Right lobe of liver (tissue), 6 donors: ENCODE data around the gene RAP2C. TPM values are rescaled to one million over a fixed set of nuclear protein-coding genes. Genes with fewer than 3 reads are reported as not detected.

Experiments
- ATAC-seq, 4 donors: fragments of 200-7000 bp; cut with Tn5 transposase; one replicate each; pipeline ENCODE4 v1.9.1; 2020; ENCODE audit warnings: mild to moderate bottlenecking in 4 of 4, moderate library complexity in 4 of 4
- DNase-seq, 3 donors: peaks; one replicate each; pipeline ENCODE4 v3.0.0-alpha.2; 2020
- H3K27ac ChIP-seq, 3 donors: fragments of 200-600 bp; one replicate each; pipeline ENCODE4 v1.8.0; 2022
- H3K27me3 ChIP-seq, 2 donors: fragments of 200-600 bp; one replicate each; pipeline ENCODE4 v1.8.0; 2022
- H3K36me3 ChIP-seq, 4 donors: fragments of 200-600 bp; sonication (generic) in 1 of 4; one replicate each; pipeline versions ENCODE4 v1.5.1 to v1.8.0; 2017 to 2022; ENCODE audit warnings: control low read depth in 1 of 4
- H3K4me1 ChIP-seq, 4 donors: fragments of 200-600 bp; sonication (generic) in 1 of 4; one replicate each; pipeline versions ENCODE4 v1.5.1 to v1.8.0; 2017 to 2022; ENCODE audit warnings: control low read depth in 1 of 4
- H3K4me3 ChIP-seq, 3 donors: fragments of 200-600 bp; one replicate each; pipeline ENCODE4 v1.8.0; 2022
- H3K9me3 ChIP-seq, 4 donors: fragments of 200-600 bp; sonication (generic) in 1 of 4; one replicate each; pipeline versions ENCODE4 v1.5.1 to v1.8.0; 2017 to 2022; ENCODE audit warnings: control low read depth in 1 of 4
- POLR2A ChIP-seq: fragments of 450-650 bp; IDR thresholded peaks from one replicate; pipeline ENCODE4 v1.6.1; 2017; ENCODE audit warnings: antibody characterized with exemption, mild to moderate bottlenecking
- WGBS: methylation state at CpG from one replicate; pipeline ENCODE4 v1.1.6; 2018; ENCODE audit warnings: low coverage, low lambda C conversion rate; ENCODE audit not compliant: insufficient coverage; ENCODE audit errors: missing lambda C conversion rate; 5-methylcytosine and 5-hydroxymethylcytosine counted together
- intact Hi-C, 2 donors: fragments of 100-400 bp; cut with DNase I; formaldehyde crosslinking; loops; one replicate each; pipeline versions ENCODE4 v1.11.2 to v1.14.1; 2022
- total RNA-seq, 6 experiments: library from RNA; depleted of rRNA in 2 of 6; stranded (reverse); fragments of >200 nt in 2 of 6; fragmentation: NEBNext Ultra II Directional in 3 of 6; extraction: Animal tissue kit (Norgen Biotek cat#: 25700) in 3 of 6; gene quantifications; one replicate each; pipeline versions ENCODE4 v1.1.0 to v1.2.4, GENCODE V29; 2016 to 2023
- TF ChIP-seq, protein P1 (sequence below), 4 donors: fragments of 200-600 bp in 3 of 4; fragments of 450-650 bp in 1 of 4; IDR thresholded peaks; one replicate each; pipeline versions ENCODE4 v1.5.1 to v1.8.0; 2016 to 2022; ENCODE audit warnings: antibody characterized with exemption in 4 of 4, mild to moderate bottlenecking in 2 of 4
- donor health status: DM: no; HTN: yes; CAD: no.
- donor health status: DM: no; HTN: no; CAD: no.
- donor health status: DM: no; HTN: no; CAD: no.
- donor health status: DM: no; HTN: yes; CAD: no.
- donor health status: DM: no; HTN: yes; CAD: no.

Gene RAP2C
- total RNA-seq, 6 experiments from 2014 or later: 18.9 to 26.6 (median 25.1) TPM

DNA sequence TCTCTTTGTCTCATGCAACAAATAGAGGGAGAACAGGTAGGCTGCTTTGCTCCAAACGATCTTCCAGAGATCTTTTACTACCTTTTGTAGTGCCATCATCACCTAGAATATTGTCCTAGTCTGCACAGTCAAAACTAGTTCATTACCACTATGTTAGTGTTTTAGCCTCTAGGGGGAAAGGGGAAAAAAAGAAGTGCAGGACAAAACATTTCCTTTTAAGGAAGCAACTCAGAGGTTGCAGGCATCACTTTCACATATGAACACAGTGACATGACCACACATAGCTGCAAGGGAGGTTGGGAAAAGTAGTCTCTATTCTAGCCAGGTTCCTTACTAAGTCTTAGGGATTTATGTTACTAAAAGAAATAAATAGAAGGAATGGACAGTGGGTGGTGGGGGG, 39.3 kb upstream of the RAP2C start:
- WGBS: 50% methylated on average over 1 of the region's 1 CpG
- no peaks in the 10 kb centered on the region for H3K4me1 ChIP-seq
- TF ChIP-seq, protein P1, sequence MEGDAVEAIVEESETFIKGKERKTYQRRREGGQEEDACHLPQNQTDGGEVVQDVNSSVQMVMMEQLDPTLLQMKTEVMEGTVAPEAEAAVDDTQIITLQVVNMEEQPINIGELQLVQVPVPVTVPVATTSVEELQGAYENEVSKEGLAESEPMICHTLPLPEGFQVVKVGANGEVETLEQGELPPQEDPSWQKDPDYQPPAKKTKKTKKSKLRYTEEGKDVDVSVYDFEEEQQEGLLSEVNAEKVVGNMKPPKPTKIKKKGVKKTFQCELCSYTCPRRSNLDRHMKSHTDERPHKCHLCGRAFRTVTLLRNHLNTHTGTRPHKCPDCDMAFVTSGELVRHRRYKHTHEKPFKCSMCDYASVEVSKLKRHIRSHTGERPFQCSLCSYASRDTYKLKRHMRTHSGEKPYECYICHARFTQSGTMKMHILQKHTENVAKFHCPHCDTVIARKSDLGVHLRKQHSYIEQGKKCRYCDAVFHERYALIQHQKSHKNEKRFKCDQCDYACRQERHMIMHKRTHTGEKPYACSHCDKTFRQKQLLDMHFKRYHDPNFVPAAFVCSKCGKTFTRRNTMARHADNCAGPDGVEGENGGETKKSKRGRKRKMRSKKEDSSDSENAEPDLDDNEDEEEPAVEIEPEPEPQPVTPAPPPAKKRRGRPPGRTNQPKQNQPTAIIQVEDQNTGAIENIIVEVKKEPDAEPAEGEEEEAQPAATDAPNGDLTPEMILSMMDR (IDR thresholded peaks at IDR 0.05): no peak
- no peak for TF ChIP-seq POLR2A
- H3K9me3 ChIP-seq: no peaks in the 10 kb centered on the region
- H3K27me3 ChIP-seq: no peaks in the 10 kb centered on the region
- H3K4me3 ChIP-seq: no peak overlapping the region
- no peak overlapping the region for H3K27ac ChIP-seq
- intact Hi-C loops: no loop called here
- ATAC-seq: no peak
- H3K36me3 ChIP-seq: no peaks in the 10 kb centered on the region
- DNase-seq: no peak

DNA sequence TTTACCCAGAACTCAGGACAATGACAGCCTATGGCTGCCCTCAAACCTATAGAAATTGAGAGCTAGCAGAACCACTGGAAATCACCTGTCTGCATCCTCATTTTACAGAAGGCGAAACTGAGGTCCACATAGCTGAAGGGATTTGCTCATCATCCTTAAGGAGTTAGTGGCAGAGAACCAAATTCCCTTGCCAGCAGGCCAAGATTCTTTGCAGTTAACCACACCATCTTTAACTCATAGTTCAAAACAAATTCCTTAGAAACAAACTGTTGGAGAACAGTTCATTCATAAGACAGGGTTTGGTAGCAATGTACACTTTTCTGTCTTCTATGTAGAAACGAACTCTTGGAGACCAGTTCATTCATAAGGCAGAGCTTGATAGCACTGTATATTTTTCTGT, 37.9 kb upstream of the RAP2C start:
- no peaks in the 10 kb centered on the region for H3K27me3 ChIP-seq

DNA sequence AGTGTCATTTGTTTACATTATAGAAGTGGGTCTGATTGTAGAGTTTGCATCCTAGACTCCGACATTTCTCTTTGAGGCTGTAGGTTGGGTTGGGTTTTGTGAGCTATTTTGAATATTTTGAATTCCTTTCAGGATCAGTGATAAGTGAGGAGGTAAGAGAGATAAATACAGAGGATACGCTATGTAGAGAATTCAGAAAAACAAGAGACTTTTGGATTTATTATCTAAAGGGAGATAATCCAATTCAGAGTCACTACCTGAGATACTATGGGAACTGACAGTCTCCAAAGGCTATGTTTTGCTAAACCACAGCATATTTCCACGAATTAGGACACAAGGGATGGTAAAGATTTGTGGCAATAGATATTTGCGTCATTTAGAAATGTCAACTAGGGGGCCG, 16.9 kb upstream of the RAP2C start:
- H3K4me3 ChIP-seq: no peak overlapping the region
- ATAC-seq (no peak), DNase-seq (no peak)
- no peak overlapping the region for H3K27ac ChIP-seq
- WGBS: 84% methylated on average over 5 of the region's 5 CpGs
- H3K4me1 ChIP-seq: no peaks in the 10 kb centered on the region
- H3K36me3 ChIP-seq: no peaks in the 10 kb centered on the region
- peaks cover 0 to 3% of the 10 kb centered on the region in 2 donors for H3K27me3 ChIP-seq
- no peak for TF ChIP-seq POLR2A
- TF ChIP-seq, protein P1 (IDR thresholded peaks at IDR 0.05): no peak
- intact Hi-C loops: no loop called here
- H3K9me3 ChIP-seq: no peaks in the 10 kb centered on the region

More for the DNA sequence above, 37.9 kb upstream of the RAP2C start:
- H3K4me3 ChIP-seq: no peak overlapping the region
- no peaks in the 10 kb centered on the region for H3K36me3 ChIP-seq
- intact Hi-C loops: no loop called here
- no peaks in the 10 kb centered on the region for H3K4me1 ChIP-seq
- DNase-seq (no peak), ATAC-seq (no peak)
- H3K9me3 ChIP-seq: no peaks in the 10 kb centered on the region
- no peak overlapping the region for H3K27ac ChIP-seq
- 48% methylated on average over 2 of the region's 2 CpGs for WGBS
- no peak for TF ChIP-seq POLR2A
- TF ChIP-seq, protein P1 (IDR thresholded peaks at IDR 0.05): no peak

DNA sequence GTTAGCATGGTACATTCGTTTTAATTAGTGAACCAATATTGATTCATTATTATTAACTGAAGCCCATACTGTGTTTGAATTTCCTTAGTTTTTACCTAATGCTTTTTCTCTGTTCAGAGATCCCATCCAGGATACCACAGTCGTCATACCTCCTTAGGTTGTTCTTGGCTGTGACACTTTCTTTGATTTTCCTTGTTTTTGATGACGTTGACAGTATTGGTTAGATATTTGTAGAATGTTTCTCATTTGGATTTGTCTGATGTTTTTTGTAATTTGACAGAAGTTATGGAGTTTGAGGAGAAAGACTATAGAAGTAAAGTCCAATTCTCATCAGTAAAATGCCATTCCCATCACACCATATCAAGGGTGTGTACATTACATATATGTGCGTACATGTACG, 16.2 kb upstream of the RAP2C start:
- Histone ChIP-seq H3K27ac (no peak overlapping the region), H3K9me3 (no peaks in the 10 kb centered on the region)
- intact Hi-C loops: no loop called here

More for the DNA sequence above, 16.2 kb upstream of the RAP2C start:
- no peaks in the 10 kb centered on the region for H3K36me3 ChIP-seq
- H3K4me1 ChIP-seq: no peaks in the 10 kb centered on the region
- peaks cover 0 to 1% of the 10 kb centered on the region in 2 donors for H3K27me3 ChIP-seq
- H3K4me3 ChIP-seq: no peak overlapping the region
- TF ChIP-seq, protein P1 (IDR thresholded peaks at IDR 0.05): no peak
- TF ChIP-seq POLR2A: no peak
- 47% methylated on average over 5 of the region's 5 CpGs for WGBS
- ATAC-seq (no peak), DNase-seq (no peak)
